Activated T-helper 1 cell treated with anti-CD3 and anti-CD28 coated beads, Interleukin-2, amount 50 U/mL, for 16 hours (primary cell): ENCODE measurements around the gene BBOX1.
"Not testable (repeated sequence)": the region's sequence is repeated elsewhere in the genome, so short reads cannot be mapped to it uniquely, and the experiment has no call there.

ENCODE experiments used
- DNase-seq, 2 donors: peaks; one replicate each; pipeline ENCODE4 v3.0.0-alpha.2; 2020; ENCODE audit warnings: low read depth in 1 of 2, low spot score in 1 of 2

The BBOX1 gene

DNA sequence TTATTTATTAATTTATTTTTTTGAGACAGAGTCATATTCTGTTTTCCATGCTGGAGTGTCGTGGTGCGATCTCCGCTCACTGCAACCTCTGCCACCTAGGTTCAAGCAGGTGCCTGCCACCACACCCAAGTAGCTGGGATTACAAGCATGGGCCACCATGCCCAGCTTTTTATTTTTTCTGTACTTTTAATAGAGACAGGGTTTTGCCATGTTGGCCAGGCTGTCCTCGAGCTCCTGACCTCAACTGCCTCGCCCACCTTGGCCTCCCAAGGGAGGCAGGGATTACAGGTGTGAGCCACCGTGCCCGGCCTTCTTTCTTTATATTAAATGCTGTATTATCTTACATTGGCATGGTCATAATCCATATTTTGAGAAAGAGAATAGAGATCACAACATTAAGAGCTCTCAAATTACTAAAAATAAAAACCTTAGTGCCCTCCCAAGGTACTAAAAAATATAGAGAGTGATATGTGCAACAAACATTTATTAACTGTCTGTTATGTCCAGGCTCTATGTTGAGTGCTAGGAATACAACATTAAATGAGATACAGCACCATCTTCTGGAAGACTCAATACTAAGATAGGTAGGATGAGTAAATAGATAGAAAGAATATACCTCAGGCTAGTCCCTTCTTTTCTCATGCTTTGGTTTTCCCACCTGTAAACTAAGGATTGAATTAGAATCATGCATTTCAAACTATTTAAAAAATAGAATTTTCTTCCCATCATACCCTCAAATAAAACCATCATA lies 84.1 kb downstream of the BBOX1 start:
- DNase-seq = no peak

DNA sequence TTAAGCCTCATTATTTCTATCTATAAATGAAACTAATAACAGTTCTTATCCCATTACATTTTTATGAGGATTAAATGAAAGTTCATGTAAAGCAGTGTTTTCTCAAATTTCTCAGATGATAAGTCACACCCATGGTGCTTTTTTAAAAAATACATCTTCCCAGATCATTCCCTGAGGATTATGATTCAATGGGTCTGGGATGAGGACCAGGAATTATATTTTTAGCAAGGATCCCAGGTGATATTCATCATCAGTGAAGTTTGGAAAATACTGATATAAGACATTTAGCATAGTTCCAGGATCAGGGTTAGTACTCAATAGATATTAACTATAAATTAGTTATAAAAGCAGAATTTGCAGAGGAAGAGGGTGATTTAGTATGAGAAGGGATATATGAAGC lies 89.1 kb downstream of the BBOX1 start:
- DNase-seq = no peak

DNA sequence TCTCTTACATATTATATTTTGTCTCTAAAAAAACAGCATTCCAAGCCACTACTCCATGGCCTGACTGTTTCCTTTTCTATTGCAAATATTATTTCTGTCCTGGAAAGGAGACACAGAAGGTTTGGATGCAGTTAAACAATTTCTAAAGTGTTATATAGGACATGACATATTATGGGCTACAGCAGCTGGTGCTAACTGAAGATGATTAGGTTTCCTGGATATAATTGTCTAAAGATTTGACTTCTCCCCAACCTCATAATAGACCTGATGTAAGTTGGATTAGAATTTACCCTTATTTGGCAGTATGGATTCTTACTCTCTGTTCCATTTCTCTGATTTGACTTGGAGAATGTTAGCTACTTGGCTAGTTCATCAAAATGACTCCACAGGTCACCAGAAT lies 90.2 kb downstream of the BBOX1 start:
- DNase-seq = no peak

DNA sequence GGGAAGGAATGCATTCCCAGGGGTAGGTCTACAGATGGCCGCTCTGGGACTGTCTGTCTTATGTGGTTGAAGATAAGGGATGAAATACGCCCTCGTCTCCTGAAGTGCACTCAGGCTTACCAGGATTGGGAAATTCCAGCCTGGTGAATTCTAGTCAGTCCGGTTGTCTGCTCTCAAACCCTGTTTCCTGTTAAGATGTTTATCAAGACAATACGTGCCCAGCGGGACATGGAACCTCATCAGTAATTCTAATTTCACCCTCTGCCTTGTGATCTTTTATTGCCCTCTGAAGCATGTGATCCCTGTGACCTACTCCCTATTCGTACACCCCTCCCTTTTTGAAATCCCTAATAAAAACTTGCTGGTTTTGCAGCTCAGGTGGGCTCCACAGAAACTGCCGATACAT lies 95.3 kb downstream of the BBOX1 start:
- not testable (repeated sequence) for DNase-seq

DNA sequence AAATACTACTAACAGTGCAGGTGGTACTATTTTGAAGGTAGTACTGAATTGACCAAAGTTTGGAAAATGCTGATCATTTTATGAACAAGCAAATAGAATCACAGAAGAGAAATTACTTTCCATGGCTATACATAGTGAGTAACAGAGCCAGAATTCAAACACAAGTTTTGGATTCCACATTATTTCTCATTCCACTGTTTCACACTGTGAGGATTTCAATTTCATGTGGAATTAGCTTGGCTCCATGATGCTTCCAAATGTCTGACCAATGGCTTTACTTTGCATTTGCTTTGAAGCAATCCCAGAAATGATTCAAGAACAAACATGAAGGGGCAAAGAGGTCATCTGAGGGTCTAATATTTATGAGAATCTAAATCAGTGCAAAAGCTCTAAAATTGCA lies 98.1 kb downstream of the BBOX1 start:
- DNase-seq = no peak

- DNase-seq = no peak
These were observed 99.2 kb downstream of the BBOX1 start for GRCh38 chr11:27139742-27140367.

- no peak for DNase-seq
These were observed 101.0 kb downstream of the BBOX1 start for GRCh38 chr11:27141576-27141975.

- DNase-seq = no peak
These were observed 107.3 kb downstream of the BBOX1 start for GRCh38 chr11:27147916-27148315.

DNA sequence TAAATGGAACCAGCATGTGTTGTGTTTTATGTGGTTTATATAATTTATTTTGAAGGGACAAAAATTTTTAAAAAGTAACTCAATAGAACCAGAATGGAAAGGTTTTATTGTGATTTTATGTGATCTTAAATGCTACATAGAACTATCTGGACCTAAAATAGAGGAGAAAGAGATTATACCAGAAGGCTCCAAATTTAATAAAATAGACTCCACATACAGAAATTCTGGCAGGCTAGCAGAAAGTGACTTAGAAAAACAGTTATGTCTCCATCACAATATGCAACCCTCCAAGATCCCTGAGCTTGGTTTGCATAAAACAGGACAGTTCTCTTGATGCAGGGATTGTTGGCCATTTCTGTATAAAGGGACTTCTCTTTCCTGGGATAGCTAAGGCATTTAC lies 107.9 kb downstream of the BBOX1 start:
- DNase-seq = no peak

DNA sequence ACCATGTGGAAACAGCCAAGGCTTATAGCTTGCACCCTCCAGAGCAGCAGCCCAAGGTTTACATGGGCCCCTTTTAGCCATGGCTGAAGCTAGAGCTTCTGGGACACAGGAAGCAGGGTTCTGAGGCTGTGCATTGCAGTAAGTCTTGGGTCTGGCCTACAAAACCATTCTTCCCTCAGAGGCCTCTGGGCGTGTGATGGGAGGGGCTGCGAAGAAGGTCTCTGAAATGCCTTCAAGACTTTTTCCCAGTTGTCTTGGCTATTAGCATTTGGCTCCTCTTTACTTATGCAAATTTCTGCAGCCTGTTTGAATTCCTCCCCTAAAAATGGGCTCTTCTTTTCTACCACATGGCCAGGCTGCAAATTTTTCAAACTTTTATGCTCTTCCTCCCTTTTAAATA lies 109.5 kb downstream of the BBOX1 start:
- no peak for DNase-seq

- no peak for DNase-seq
These were observed 112.5 kb downstream of the BBOX1 start for GRCh38 chr11:27153136-27153535.

DNA sequence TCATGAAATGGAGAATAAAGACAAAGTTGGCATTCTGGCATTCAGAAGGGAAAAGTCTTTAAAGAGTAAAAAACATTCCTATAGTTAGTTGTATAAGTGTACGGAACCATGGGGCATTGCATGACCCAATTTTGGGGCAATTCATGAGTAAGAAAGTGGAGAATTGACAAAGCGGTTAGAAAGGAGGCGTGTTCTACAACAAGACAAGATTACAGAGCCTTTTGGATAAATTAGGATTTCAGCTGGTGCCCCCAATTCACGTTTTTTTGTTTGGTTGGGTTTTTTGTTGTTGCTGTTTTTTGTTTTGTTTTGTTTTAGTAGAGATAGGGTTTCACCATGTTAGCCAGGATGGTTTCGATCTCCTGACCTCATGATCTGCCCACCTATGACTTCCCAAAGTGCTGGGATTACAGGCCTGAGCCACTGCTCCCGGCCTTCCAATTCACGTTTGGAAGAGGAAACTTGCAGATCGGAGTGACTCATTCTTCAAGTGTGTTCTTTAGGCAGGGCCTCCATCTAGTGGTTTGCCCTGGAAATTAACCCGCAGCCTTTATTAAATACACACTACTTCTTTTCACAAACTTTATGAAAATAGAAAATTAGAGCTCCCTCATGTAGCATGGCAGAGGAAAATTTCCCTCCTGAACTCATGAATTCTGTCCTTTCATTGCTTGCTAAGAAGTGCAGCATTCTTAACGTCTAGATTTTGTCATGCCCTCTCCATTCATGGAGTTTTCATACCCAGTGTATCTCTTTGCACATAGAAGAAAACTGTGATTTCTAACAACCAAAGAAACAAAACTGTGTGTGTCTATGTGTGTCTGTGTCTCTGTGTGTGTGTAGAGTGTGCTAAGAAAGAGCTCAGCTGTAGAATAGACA lies 118.1 kb downstream of the BBOX1 start:
- DNase-seq = no peak

DNA sequence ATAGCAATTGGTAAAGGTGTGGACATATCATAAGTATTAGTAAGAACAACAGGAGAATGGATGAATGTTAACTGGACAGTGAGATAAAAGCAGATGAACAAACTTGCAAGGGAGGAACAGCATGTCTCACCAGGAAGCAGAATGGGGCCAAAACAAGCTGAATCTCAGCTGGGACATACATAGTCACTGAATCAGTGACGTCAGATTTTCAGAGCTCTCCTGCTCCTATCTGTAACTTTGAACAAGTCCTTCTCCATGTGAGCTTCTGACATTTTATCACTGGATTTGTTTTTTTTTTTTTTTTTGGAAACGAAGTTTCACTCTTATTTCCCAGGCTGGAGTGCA lies 118.7 kb downstream of the BBOX1 start:
- DNase-seq = no peak

DNA sequence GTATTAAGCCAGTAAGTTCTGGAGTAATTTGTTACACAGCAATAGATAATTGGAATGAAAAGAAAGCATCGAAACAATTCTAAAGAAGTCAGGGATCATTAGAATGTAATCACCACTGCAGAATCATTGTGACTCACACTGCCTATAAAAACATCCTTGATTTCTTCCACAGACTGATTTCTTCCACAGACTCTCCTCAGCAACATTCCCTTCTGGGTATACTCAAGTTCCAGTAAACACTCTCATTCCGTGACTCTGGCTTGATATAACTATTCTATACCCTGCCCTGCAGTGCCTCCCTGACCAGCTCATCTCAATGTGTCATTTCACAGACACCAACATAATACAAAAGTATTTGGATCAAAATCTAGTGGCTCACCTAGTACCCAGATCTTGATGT lies 120.5 kb downstream of the BBOX1 start:
- no peak for DNase-seq

- DNase-seq = no peak
These were observed 121.6 kb downstream of the BBOX1 start for GRCh38 chr11:27162237-27162636.

DNA sequence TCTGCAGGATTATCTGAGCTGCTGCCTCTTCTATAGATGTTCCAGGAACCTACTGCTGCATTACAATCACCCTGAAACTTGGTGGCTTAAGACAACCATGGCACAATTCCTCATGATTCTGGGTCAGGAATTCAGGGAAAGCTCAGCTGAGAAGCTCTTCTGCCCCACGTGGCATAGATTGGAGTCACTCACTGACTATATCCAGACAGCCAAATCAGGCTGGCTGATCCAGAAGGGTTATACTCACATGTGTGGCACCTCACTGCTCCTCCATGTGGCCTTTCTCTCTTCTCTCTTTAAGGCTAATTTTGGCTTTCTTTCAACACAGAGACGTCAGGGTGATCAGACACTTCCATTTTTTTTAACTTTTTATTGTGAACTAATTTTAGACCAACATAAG lies 125.5 kb downstream of the BBOX1 start:
- no peak for DNase-seq

DNA sequence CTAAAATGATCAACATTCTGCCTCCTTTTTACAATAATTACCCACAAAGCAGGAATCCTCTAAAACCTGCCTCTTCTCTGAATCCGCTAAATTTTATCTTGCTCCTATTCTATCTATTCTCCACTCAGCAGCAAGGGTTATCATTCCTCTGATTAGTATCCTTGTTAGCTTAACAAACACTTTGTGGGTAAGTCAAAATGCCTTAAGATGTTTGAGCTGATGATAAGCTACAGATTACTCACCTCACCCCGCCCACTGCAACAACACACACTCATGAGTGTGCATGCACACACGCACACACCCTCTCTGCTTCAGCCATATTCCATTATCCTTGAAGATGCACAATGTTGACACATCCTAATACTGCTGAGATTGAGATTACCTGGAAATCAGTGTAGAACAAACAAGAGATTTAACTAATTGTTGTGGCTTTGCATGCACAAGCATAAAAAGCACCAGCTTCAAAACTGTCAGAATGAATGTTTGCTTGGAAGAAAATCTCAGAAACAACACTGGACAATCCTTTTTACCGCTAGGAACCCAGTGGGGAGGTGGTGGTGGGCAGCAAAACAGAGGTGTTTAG lies 130.9 kb downstream of the BBOX1 start:
- DNase-seq = no peak

DNA sequence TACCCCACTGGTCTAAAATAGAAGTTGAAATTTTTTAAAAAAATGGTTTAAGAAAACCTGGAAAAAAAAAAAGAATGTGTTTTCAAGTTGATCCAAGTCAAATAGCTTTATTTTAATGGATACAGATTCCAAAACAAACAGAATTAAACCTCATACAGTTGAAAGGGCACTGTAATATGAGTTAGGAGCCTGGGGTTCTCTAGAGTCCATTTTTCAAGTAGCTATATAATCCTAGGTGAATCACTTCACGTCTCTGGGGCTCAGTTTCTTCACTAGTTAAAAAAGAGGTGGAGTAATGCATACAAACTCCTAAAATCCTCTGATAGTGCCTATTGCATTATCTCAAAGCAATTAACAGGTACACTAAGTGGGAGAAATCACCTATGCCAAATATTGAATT lies 132.9 kb downstream of the BBOX1 start:
- no peak for DNase-seq

GRCh38 chr11:27174021-27174420 lies 133.4 kb downstream of the BBOX1 start:
- DNase-seq = no peak

DNA sequence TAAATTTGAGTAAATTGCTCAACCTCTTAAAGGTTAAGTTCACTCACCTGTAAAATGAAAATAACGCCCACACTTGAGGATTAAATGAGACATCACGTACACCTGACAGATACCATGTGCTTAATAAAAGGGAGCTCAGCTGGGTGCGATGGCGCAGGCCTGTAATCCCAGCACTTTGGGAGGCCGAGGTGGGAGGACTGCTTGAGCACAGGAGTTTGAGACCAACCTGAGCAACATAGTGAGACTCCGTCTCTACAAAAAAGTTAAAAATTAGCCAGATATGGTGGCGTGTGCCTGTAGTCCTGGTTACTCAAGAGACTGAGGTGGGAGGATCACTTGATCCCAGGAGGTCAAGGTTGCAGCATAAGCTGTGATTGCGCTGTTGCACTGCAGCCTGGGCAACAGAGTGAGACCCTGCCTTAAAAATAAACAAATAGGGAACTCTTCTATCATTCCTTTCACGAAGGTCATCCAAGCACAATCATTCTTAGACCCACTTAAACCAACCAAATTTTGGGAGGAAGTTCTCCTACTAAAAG lies 134.1 kb downstream of the BBOX1 start:
- no peak for DNase-seq

- not testable (repeated sequence) for DNase-seq
These were observed 134.9 kb downstream of the BBOX1 start for GRCh38 chr11:27175562-27175961.
